ENCODE data around the gene TSPAN18.

The TSPAN18 gene

GRCh38 chr11:44780940-44781631 lies 54.3 kb downstream of the TSPAN18 start:
- DNase-seq, result no peak

GRCh38 chr11:44781655-44782054 lies 54.9 kb downstream of the TSPAN18 start:
- no peak for DNase-seq

- DNase-seq, result no peak
Observed at GRCh38 chr11:44782478-44782877, 55.7 kb downstream of the TSPAN18 start.

- no peak for DNase-seq
Observed at GRCh38 chr11:44784436-44784760, 57.6 kb downstream of the TSPAN18 start.

GRCh38 chr11:44784851-44785250 lies 58.1 kb downstream of the TSPAN18 start:
- no peak for DNase-seq

GRCh38 chr11:44785856-44786607 lies 59.3 kb downstream of the TSPAN18 start:
- DNase-seq, result peak; percentile 28

GRCh38 chr11:44787070-44787469 lies 60.3 kb downstream of the TSPAN18 start:
- no peak for DNase-seq

- DNase-seq, result no peak
Observed at GRCh38 chr11:44787981-44788380, 61.2 kb downstream of the TSPAN18 start.

GRCh38 chr11:44788536-44789261 lies 61.9 kb downstream of the TSPAN18 start:
- DNase-seq, result no peak

GRCh38 chr11:44789496-44789895 lies 62.7 kb downstream of the TSPAN18 start:
- no peak for DNase-seq

- DNase-seq, result no peak
Observed at GRCh38 chr11:44790211-44790610, 63.4 kb downstream of the TSPAN18 start.

GRCh38 chr11:44791316-44791925 lies 64.7 kb downstream of the TSPAN18 start:
- no peak for DNase-seq

- DNase-seq, result no peak
Observed at GRCh38 chr11:44792171-44792570, 65.4 kb downstream of the TSPAN18 start.

- DNase-seq, result no peak
Observed at GRCh38 chr11:44793350-44794090, 66.8 kb downstream of the TSPAN18 start.

GRCh38 chr11:44795803-44796535 lies 69.2 kb downstream of the TSPAN18 start:
- no peak for DNase-seq

- DNase-seq, result no peak
Observed at GRCh38 chr11:44797051-44797450, 70.3 kb downstream of the TSPAN18 start.

- DNase-seq, result no peak
Observed at GRCh38 chr11:44797886-44798606, 71.3 kb downstream of the TSPAN18 start.

- DNase-seq, result no peak
Observed at GRCh38 chr11:44798607-44798972, 71.8 kb downstream of the TSPAN18 start.

- DNase-seq, result no peak
Observed at GRCh38 chr11:44799012-44799411, 72.2 kb downstream of the TSPAN18 start.

GRCh38 chr11:44802347-44802746 lies 75.6 kb downstream of the TSPAN18 start:
- DNase-seq, result no peak

GRCh38 chr11:44803009-44803408 lies 76.2 kb downstream of the TSPAN18 start:
- no peak for DNase-seq

All from stimulated activated CD8-positive, alpha-beta memory T cell treated with anti-CD3 and anti-CD28 coated beads, Interleukin-4, amount 100 ng/mL, for 48 hours (primary cell).